Neural progenitor cell (in vitro differentiated cells): Measurements from ENCODE around the gene CADPS. TPM values are rescaled to one million over a fixed set of nuclear protein-coding genes. Genes with fewer than 3 reads are reported as not detected.

ENCODE experiments used
- DNase-seq: peaks from one replicate; pipeline ENCODE4 v3.0.0-alpha.2; 2016; ENCODE audit warnings: low spot score
- H2AFZ ChIP-seq: fragments of 200-600 bp; sonication (generic); replicated peaks from 2 replicates; pipeline ENCODE4 v1.6.1; 2016; ENCODE audit warnings: antibody characterized with exemption
- H3F3A ChIP-seq: fragments of 200-600 bp; sonication (generic); 2 replicates; pipeline ENCODE4 v1.6.1; 2016; ENCODE audit warnings: antibody characterized with exemption, low read depth
- H3K27ac ChIP-seq: fragments of 200-600 bp; sonication (generic); 2 replicates; pipeline ENCODE4 v1.5.1; 2016; ENCODE audit warnings: mild to moderate bottlenecking
- H3K27me3 ChIP-seq: fragments of 200-600 bp; sonication (generic); 2 replicates; pipeline ENCODE4 v1.6.1; 2016; ENCODE audit warnings: mild to moderate bottlenecking, moderate library complexity
- H3K36me3 ChIP-seq: fragments of 200-600 bp; sonication (generic); 2 replicates; pipeline ENCODE4 v1.5.1; 2016
- H3K4me1 ChIP-seq: fragments of 200-600 bp; sonication (generic); 2 replicates; pipeline ENCODE4 v1.6.1; 2016; ENCODE audit warnings: mixed run types
- H3K4me2 ChIP-seq: fragments of 200-600 bp; sonication (generic); 2 replicates; pipeline ENCODE4 v1.6.1; 2016
- H3K4me3 ChIP-seq: fragments of 200-600 bp; sonication (generic); 2 replicates; pipeline ENCODE4 v1.5.1; 2016
- H3K79me2 ChIP-seq: fragments of 200-600 bp; sonication (generic); 2 replicates; pipeline ENCODE4 v1.6.1; 2016; ENCODE audit warnings: low read depth
- H3K9ac ChIP-seq: fragments of 200-600 bp; sonication (generic); 2 replicates; pipeline ENCODE4 v1.6.1; 2016
- H3K9me3 ChIP-seq: fragments of 200-600 bp; sonication (generic); 2 replicates; pipeline ENCODE4 v1.5.1; 2016; ENCODE audit warnings: low read depth
- H4K20me1 ChIP-seq: fragments of 200-600 bp; sonication (generic); 2 replicates; pipeline ENCODE4 v1.6.1; 2016; ENCODE audit warnings: low read depth
- H3K27ac Mint-ChIP-seq: 3 replicates; pipeline ENCODE4 v1.8.0; 2021; ENCODE audit warnings: mixed read lengths
- H3K27me3 Mint-ChIP-seq: 2 replicates; pipeline ENCODE4 v1.8.0; 2022; ENCODE audit warnings: low read depth, mild to moderate bottlenecking, inconsistent platforms, moderate library complexity, mixed read lengths; ENCODE audit not compliant: insufficient read depth
- H3K36me3 Mint-ChIP-seq: 3 replicates; pipeline ENCODE4 v1.8.0; 2021; ENCODE audit warnings: mixed read lengths
- H3K4me1 Mint-ChIP-seq: 3 replicates; pipeline ENCODE4 v1.8.0; 2021; ENCODE audit warnings: mixed read lengths
- H3K4me3 Mint-ChIP-seq: 3 replicates; pipeline ENCODE4 v1.8.0; 2021; ENCODE audit warnings: mild to moderate bottlenecking, moderate library complexity, mixed read lengths
- H3K9me3 Mint-ChIP-seq: 3 replicates; pipeline ENCODE4 v1.8.0; 2020; ENCODE audit warnings: mixed read lengths
- CTCF ChIP-seq: fragments of 200-600 bp; sonication (generic); IDR thresholded peaks from 2 replicates; pipeline ENCODE4 v1.5.1; 2017; ENCODE audit warnings: antibody characterized with exemption, mild to moderate bottlenecking
- EZH2 ChIP-seq: fragments of 200-600 bp; sonication (generic); IDR thresholded peaks from 2 replicates; pipeline ENCODE4 v1.6.1; 2017; ENCODE audit warnings: antibody characterized with exemption, mild to moderate bottlenecking, moderate library complexity
- EZH2phosphoT487 ChIP-seq: fragments of 200-600 bp; sonication (generic); IDR thresholded peaks from 2 replicates; pipeline ENCODE4 v1.6.1; 2017; ENCODE audit warnings: antibody characterized with exemption
- total RNA-seq: library from RNA; depleted of rRNA; stranded (reverse); fragments of >200 nt; gene quantifications from 2 replicates; pipeline ENCODE4 v1.2.3, GENCODE V29; 2015; ENCODE audit warnings: low replicate concordance

CADPS gene
- total RNA-seq, 1 donor from 2014 or later, result 17.3 TPM

GRCh38 chr3:62501289-62501668 is 373.9 kb downstream of the CADPS start:
- no peaks in the 10 kb centered on the region for H4K20me1 ChIP-seq

GRCh38 chr3:62500556-62501288 is 374.5 kb downstream of the CADPS start:
- DNase-seq, result peak; percentile 21
- no peaks in the 10 kb centered on the region for H3K36me3 Mint-ChIP-seq
- no peak overlapping the region for H3K4me3 Mint-ChIP-seq
- Histone ChIP-seq H3K4me3 (no peak overlapping the region), H3K27me3 (no peaks in the 10 kb centered on the region), H3K9me3 (no peaks in the 10 kb centered on the region), H3K4me2 (no peak overlapping the region), H2AFZ (no peak overlapping the region), H3K9ac (no peak overlapping the region), H3K36me3 (no peaks in the 10 kb centered on the region), H3K4me1 (no peaks in the 10 kb centered on the region), H3K27ac (no peak overlapping the region), H4K20me1 (no peaks in the 10 kb centered on the region), H3F3A (no peaks in the 10 kb centered on the region), H3K79me2 (no peaks in the 10 kb centered on the region)
- peaks cover 3% of the 10 kb centered on the region for H3K27me3 Mint-ChIP-seq
- H3K4me1 Mint-ChIP-seq, result no peaks in the 10 kb centered on the region
- H3K9me3 Mint-ChIP-seq, result no peaks in the 10 kb centered on the region
- H3K27ac Mint-ChIP-seq, result no peak overlapping the region
- TF ChIP-seq CTCF, result no peak
- TF ChIP-seq EZH2, result no peak
- no peak for TF ChIP-seq EZH2phosphoT487

More at GRCh38 chr3:62501289-62501668, 373.9 kb downstream of the CADPS start:
- H3K4me1 Mint-ChIP-seq, result no peaks in the 10 kb centered on the region
- Histone ChIP-seq H3K36me3 (no peaks in the 10 kb centered on the region), H3K4me3 (no peak overlapping the region), H2AFZ (no peak overlapping the region), H3K27ac (no peak overlapping the region), H3K27me3 (no peaks in the 10 kb centered on the region), H3K4me2 (no peak overlapping the region), H3K79me2 (no peaks in the 10 kb centered on the region), H3F3A (no peaks in the 10 kb centered on the region), H3K4me1 (no peaks in the 10 kb centered on the region), H3K9ac (no peak overlapping the region), H3K9me3 (no peaks in the 10 kb centered on the region)
- no peak overlapping the region for H3K4me3 Mint-ChIP-seq
- no peaks in the 10 kb centered on the region for H3K9me3 Mint-ChIP-seq
- TF ChIP-seq EZH2phosphoT487 (no peak), EZH2 (no peak), CTCF (no peak)
- no peak overlapping the region for H3K27ac Mint-ChIP-seq
- peaks cover 3% of the 10 kb centered on the region for H3K27me3 Mint-ChIP-seq
- no peak for DNase-seq
- no peaks in the 10 kb centered on the region for H3K36me3 Mint-ChIP-seq

GRCh38 chr3:62497156-62497555 is 378.1 kb downstream of the CADPS start:
- H3K9ac ChIP-seq, result no peak overlapping the region
- no peak for TF ChIP-seq EZH2
- TF ChIP-seq CTCF, result no peak
- no peak for TF ChIP-seq EZH2phosphoT487
- no peak overlapping the region for H3K27ac ChIP-seq
- H3K36me3 ChIP-seq, result no peaks in the 10 kb centered on the region
- Mint-ChIP-seq H3K4me3 (no peak overlapping the region), H3K27ac (no peak overlapping the region), H3K4me1 (peaks cover 3% of the 10 kb centered on the region), H3K36me3 (no peaks in the 10 kb centered on the region), H3K27me3 (peaks cover 3% of the 10 kb centered on the region), H3K9me3 (no peaks in the 10 kb centered on the region)
- no peaks in the 10 kb centered on the region for H3K4me1 ChIP-seq
- no peaks in the 10 kb centered on the region for H4K20me1 ChIP-seq
- no peaks in the 10 kb centered on the region for H3K79me2 ChIP-seq
- H3K9me3 ChIP-seq, result no peaks in the 10 kb centered on the region
- no peaks in the 10 kb centered on the region for H3F3A ChIP-seq
- DNase-seq, result no peak
- no peaks in the 10 kb centered on the region for H3K27me3 ChIP-seq
- H3K4me3 ChIP-seq, result no peak overlapping the region
- no peak overlapping the region for H2AFZ ChIP-seq
- no peak overlapping the region for H3K4me2 ChIP-seq
